HG03571 (cell line): ENCODE data around the gene COQ8B.
"Not testable (repeated sequence)": the region's sequence is repeated elsewhere in the genome, so short reads cannot be mapped to it uniquely, and the experiment has no call there.

Source experiments
- ATAC-seq: cut with Tn5 transposase; IDR thresholded peaks from one replicate; pipeline ENCODE4 v1.9.1; 2021; ENCODE audit not compliant: unreplicated experiment

Gene COQ8B

GRCh38 chr19:40716482-40717324 is at the start of gene COQ8B, which contains the start of gene ITPKC:
COQ8B (minus strand) TSS chr19:40716886; CDS start chr19:40714632, 2,254 bp downstream.
ITPKC (plus strand) TSS chr19:40717112; CDS start chr19:40717136, 24 bp downstream.
- peak; percentile 70 for ATAC-seq

- not testable (repeated sequence) for ATAC-seq
Observed at GRCh38 chr19:40766385-40766784, 49.7 kb upstream of the COQ8B start.

DNA sequence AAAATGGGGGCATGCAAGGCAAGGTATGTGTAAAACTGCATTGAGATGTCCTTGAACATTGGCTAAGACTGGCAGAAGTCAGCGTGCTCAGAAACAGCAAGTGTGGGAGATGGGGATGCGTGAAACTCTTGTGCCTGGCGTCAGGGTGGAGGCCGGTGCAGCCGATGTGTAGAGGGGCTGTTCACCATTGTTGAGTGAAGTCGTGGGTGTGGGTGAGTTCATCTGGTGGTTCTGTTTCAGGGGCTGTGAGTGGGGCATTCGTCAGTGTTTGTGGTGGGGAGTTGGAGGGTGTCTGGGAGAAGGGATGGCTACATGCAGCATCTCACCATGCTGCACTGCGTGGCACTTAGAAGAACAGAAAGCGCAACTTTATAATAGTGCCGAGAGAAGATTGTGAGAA is 47.3 kb upstream of the COQ8B start:
- no peak for ATAC-seq

DNA sequence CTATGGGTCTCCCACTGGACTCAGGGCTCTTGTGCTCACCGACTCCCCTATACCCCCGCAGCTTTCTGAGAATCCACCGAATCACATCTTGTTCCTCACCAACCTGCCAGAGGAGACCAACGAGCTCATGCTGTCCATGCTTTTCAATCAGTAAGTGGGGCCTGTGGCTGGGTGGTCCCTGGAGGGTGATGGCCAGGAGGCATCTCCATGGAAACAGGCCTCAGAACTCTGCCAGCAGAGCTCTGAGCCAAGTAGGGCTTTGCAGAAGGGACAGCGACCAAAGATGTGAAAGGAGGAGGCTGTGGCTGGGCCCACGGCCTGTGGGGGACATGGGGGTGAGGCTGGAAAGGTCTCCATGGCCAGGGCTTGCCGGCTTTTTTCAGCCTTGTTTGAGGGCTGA is 46.8 kb upstream of the COQ8B start:
- ATAC-seq = no peak

- no peak for ATAC-seq
Observed at GRCh38 chr19:40762754-40763470, 46.2 kb upstream of the COQ8B start.

DNA sequence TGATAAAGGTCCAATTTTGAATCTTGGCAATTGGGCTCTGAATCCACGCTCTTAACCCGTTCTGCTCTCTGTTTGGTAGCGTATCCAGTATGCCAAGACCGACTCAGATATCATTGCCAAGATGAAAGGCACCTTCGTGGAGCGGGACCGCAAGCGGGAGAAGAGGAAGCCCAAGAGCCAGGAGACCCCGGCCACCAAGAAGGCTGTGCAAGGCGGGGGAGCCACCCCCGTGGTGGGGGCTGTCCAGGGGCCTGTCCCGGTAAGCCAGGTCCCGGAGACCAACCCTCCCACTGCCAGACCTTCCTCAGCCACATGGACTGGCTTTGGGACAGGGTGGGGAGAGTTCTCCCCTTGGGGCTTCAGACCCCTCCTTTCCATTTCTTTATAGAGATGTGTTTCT is 42.7 kb upstream of the COQ8B start:
- no peak for ATAC-seq

DNA sequence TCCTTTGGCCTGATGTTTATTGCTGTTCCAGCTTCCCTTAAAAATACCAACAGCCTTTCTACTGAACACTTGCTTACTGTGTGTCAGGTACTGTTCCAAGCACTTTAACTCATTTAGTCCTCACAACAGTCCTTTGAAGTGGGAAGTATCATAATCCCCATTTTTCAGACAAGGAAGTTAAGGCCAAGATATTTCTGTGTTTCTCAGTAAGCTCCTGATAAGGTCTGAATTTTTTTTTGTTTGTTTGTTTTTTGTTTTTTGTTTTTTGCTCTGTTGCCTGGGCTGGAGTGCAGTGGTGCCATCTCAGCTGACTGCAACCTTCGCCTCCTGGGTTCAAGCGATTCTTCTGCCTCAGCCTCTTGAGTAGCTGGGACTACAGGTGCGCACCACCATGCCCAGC is 41.8 kb upstream of the COQ8B start:
- no peak for ATAC-seq

- ATAC-seq = no peak
Observed at GRCh38 chr19:40756502-40757110, 39.9 kb upstream of the COQ8B start.

DNA sequence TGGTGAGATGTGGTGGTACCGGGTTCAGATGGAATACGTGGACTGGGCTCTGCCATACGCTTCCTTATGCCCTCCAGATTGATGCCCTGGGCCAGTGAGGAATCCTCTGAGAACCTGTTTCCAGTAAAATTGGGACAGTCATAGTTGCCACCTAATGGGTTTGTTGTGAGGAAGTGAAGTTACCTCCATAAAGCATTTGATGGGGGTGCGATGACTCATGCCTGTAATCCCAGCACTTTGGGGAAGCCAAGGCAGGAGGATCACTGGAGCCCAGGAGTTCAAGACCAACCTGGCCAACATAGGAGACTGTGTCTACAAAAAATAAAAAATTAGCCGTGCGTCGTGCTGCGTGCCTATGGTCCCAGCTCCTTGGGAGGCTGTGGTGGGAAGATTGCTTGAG is 39.1 kb upstream of the COQ8B start:
- no peak for ATAC-seq

- no peak for ATAC-seq
Observed at GRCh38 chr19:40755248-40755624, 38.5 kb upstream of the COQ8B start.

DNA sequence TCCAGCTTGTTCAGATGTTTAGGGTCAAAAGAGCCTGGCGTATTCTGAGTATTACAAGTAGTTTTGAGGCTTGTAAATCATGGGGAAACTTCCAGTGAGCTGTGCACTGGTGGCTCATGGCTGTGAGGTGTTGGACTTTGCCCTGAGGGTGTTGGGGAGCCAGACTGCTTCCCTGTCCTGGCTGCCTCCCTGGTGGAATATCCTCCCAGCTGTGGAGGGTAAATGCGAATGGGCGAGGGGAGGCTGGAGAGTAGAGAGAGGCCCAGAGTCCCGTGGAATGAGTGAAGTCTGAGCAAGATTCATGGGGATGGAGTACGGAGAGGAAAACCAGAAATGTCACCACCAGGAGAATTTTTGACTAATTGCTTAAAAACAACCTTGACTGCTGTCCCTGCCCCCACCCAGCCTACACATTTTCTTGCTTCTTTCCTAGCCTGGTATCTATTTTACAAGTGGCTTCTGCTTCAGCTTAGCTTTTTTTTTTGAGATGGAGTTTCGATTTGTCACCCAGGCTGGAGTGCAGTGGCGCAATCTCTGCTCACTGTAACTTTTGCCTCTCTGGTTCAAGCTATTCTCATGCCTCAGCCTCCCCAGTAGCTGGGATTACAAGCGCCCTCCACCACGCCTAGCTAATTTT is 38.0 kb upstream of the COQ8B start:
- no peak for ATAC-seq

GRCh38 chr19:40752257-40752781 is 35.6 kb upstream of the COQ8B start:
- ATAC-seq = no peak

DNA sequence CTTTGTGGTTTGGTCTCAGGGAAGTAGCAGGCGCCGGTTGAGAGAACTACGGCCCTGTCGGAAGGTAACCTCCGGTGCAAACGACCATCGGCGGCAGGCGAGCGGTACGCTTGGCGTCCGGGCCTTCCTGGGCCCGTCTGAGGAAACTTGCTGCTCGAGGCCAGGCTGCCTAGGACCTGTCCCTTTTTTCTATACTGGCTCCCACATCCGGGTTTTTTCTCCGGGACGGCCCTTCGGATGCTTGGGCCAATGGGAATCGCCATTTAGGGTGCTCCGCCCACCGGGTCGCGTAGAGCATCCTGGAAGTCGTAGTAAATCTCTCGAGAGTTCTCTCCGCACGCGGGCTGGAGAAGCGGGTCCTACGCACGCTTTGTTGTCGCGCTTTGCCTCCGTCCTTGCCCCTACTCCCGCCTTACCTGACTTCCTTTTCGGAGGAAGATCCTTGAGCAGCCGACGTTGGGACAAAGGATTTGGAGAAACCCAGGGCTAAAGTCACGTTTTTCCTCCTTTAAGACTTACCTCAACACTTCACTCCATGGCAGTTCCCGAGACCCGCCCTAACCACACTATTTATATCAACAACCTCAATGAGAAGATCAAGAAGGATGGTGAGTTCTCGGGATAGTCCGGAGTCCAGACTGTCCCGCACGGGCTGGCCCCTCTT is 34.3 kb upstream of the COQ8B start, which contains the start of gene SNRPA:
Gene SNRPA (plus strand): TSS at position 330 of the 664 bp plus-strand sequence. CDS start 206 bp downstream, at position 536.
- peak; percentile 51 for ATAC-seq

DNA sequence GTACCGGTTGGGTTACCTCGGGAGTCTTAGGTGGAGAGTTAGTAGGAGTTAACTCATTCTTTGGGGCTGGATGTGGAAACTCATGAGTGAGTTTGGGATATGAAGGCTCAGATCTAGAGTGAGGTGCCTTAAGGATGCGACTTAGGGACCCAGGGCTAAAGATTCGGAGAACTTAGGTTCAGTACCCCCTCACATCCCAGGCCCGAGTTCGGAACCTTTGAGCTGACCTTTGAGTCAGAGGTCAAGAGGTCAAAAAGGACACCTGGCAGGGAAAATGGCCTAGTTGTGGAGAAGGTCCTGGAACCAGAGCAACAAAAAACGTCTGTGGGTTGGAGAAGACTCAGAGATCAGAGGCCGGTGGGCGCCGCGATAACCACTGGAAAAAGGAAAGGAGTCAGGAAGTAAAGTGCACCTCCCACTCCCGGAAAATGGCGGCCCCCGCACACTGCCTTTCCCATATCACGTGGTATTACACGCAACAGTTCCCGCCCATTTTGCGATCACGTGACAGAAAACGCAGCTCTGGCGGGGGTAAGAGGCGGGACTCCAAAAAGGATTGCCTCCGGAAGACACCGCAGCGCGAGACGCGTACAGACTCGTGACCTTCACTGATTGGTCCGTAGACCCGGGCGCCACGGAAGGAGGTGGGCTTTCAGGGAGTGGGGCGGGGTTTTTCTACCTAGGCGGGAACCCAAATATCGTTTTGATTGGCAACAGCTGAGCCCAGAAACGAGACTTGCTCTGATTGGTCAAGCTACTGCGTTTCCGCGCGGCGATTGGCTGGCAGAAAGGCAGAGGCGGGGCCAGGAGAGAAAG is 33.6 kb upstream of the COQ8B start, which contains the start of gene ACTMAP:
Gene ACTMAP (minus strand): TSS at position 420 of the 816 bp plus-strand sequence. CDS start 674 bp downstream, outside the sequence.
- ATAC-seq = peak; percentile 79

DNA sequence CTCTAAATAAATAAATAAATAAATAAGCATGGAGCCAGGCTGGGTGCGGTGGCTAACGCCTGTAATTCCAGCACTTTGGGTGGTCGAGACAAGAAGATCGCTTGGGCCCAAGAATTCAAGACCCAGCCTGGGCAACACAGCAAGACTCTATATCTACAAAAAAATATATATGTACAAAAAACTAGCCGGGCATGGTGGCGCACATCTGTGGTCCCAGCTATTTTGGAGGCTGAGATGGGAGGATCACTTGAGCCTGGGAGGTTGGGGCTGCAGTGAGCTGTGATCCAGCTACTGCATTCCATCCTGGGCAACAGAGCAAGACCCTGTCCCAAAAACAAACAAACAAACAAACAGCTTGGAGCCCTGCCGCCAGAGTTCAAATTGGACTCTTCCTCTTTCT is 30.9 kb upstream of the COQ8B start:
- ATAC-seq = no peak

DNA sequence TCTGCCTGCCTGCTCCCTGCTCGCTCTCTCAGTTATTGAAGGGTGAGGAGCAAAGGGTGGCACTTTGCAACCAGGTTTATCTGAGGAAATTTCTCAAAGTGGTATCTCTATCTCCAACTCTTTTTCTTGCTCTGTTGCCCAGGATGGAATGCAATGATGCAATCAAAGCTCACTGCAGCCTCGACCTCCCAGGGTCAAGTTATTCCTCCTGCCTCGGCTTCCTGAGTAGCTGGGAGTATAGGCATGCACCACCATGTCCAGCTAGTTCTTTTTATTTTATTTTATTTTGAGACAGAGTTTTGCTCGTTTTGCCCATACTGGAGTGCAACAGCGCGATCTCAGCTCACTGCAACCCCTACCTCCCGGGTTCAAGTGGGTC is 28.7 kb upstream of the COQ8B start:
- ATAC-seq = no peak

- no peak for ATAC-seq
Observed at GRCh38 chr19:40744554-40745401, 28.1 kb upstream of the COQ8B start.

DNA sequence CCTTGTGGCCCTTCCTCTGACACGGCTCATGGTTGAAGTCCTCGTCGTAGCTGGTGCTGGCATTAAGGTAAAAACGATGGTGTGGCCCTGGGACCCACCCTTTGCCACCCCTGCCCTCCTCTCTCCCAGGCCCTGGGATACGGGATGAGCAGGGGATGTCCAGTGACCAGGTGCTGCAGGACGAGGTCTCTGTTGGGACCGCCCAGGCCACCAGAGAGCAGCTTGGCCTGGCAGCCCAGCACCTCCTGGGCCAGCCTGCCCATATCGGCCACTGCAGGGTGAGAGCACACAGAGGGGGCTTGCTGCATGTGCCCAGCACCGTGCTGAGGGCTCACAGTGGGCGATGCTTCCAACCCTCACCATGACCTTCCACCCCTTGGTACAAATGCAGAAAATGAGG is 27.2 kb upstream of the COQ8B start:
- no peak for ATAC-seq

DNA sequence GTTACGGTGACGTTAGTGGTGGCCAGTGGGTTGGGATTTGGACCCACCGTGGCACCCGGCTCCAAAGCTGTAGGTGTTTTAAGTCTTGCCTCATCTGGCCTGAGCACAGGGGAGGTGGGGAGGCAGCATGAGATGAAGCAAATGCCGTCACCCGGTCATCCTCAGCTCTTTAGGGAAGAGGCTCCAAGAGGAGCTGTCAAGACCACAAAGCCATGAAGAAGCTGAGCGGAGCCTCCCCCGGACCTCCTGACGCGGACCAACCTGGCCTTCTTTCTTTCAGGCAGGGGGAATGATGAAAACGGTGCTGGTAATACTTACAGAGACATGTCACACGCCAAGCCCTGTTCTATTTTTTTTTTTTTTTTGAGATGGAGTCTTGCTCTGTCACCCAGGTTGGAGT is 26.2 kb upstream of the COQ8B start:
- no peak for ATAC-seq
